Limb (tissue), 2 donors: ENCODE results near the gene MGAT2.
A peak's percentile ranks its signal among the peaks of the same experiment; 100 is the strongest.
"Not testable (repeated sequence)": the region's sequence is repeated elsewhere in the genome, so short reads cannot be mapped to it uniquely, and the experiment has no call there.

Experiments
- DNase-seq, 2 donors: peaks; one replicate each; pipeline ENCODE4 v3.0.0-alpha.2; 2016; ENCODE audit errors: extremely low spot score in 2 of 2

The MGAT2 gene

GRCh38 chr14:49612251-49612650, 8.3 kb upstream of the MGAT2 start:
- no peak for DNase-seq

DNA sequence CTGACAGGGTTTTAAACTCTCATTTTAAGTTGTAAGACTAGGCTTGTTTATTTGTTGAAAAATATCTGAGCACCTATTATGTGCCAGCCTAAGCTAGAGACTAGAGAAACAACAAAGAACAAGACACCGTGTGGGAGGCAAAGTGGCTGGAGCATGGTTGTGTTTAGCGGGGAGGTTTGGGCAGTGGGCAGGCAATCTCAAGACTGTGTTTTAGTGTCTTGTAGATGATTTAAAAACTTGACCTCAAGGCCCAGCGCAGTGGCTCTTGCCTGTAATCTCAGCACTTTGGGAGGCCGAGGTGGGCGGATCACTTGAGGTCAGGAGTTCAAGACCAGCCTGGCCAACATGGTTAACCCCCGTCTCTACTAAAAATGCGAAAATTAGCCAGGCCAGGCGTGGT, 7.9 kb upstream of the MGAT2 start:
- DNase-seq = no peak

- DNase-seq = no peak
These were observed 6.4 kb upstream of the MGAT2 start for GRCh38 chr14:49614196-49614595.

DNA sequence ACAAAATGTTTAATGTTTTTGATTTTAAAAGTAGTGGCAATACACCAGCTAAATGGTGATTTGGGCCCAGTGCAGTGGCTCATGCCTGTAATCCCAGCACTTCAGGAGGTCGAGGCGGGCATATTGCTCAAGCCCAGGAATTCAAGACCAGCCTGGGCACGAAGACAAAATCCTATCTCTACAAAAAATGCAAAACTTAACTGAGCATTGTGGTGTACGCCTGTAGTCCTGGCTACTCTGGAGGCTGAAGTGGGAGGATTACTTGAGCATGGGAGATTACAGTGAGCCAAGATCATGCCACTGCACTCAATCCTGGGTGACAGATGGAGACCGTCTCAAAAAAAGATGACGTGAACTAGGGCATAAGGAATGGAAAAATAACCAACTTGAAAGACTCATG, 4.8 kb upstream of the MGAT2 start:
- no peak for DNase-seq

GRCh38 chr14:49617852-49618519, 2.6 kb upstream of the MGAT2 start:
- no peak for DNase-seq

DNA sequence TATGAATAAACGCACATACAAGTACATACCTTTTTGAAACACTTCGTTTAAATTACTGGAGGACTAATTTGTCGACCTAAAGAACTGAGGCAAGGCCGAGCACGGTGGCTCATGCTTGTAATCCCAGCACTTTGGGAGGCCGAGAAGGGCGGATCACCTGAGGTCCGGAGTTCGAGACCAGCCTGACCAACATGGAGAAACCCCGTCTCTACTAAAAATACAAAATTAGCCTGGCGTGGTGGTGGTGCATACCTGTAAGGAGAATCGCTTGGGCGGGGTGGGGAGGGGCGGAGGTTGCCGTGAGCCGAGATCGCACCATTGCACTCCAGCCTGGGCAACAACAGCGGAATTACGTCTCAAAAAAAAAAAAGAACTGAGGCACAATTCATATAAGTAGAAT, 1.3 kb upstream of the MGAT2 start:
- DNase-seq = not testable (repeated sequence)

DNA sequence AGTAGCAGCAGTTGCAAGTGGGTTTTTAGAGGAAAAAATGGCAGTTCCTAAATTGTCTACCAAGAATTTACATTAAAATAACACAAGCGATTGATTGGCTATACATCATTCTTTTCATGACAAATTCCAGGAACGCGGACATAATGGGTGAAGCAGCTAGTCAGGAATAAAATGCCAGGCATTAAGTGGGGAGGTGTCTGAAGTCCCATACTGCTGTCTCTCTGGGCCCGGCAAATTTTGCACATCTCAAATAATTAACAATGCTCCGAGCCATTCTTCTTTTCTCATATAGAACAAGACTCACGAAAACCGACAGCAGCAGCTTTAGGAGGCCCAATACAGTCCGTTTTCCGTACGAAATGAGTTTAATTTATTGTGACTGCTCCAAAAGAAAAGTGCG, 869 bp upstream of the MGAT2 start:
- DNase-seq = no peak

GRCh38 chr14:49621114-49621881, 699 bp downstream of the MGAT2 start:
- DNase-seq = peak in 1 of 2 donors; percentile 84

- DNase-seq = no peak
These were observed 1.5 kb downstream of the MGAT2 start for GRCh38 chr14:49622022-49622607.

DNA sequence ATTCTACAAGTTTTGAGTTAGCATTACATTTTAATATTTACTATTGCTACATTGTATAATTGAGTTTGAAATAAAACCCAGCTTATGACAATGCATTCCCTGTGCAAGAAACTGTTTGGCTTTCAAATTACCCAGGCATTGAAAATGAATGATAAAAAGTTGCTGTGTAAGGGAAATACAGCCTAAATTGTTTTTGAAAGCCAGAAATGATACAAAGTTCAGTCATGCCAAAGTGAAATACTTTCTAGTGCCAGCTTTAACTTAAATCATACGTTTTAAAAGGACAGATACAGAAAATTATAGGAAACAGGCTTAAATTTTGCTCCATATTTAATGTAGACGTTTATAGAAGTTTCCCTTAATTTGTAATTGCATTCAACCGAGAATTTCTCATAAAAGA, 2.8 kb downstream of the MGAT2 start:
- no peak for DNase-seq

- no peak for DNase-seq
These were observed 3.6 kb downstream of the MGAT2 start for GRCh38 chr14:49623941-49624839.

DNA sequence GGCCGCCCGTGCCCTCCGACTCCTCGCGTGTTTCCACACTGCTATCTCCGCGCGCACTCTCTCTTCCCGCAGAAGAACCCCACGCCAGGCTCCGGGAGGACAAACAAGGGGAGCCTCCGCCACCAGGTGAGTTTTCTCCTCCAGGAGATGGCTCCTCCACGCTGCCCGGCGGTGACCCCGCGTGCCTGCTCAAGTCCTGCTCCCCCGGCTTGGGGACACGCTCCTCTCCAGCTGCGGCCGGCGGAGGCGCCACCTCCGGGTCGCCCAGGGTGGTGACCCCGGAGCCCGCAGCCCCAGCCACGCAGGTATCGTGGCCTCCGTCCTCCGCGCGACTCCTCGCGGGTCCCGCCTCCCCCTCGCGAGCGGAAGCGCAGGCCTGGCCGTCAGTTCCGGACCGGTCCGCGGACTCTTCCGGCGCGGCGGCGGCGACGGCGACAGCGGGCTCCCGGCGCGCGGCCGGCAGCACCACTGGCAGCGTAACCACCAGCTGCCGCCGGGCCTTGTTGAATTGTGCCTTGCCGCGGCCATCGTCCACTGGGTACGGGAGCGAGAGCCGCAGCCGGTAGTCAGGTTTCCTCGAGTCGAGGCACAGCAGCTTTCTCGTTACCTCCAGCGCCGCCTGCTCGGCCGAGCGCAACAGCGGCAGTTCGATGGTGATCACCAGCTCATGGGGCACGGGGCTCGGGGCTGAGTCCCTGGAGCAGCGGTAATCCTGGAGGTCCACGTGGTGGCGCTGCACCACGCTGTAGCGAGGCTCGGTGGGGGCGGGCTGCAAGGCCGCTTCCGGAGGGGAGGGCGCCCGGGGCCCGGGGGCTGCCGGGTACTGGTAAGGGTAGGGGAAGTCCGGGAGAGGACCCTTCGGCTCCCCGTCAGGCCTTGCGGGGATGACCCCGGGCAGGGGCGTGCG, 13.3 kb downstream of the MGAT2 start:
- peak; percentile 96 to 97 for DNase-seq

DNA sequence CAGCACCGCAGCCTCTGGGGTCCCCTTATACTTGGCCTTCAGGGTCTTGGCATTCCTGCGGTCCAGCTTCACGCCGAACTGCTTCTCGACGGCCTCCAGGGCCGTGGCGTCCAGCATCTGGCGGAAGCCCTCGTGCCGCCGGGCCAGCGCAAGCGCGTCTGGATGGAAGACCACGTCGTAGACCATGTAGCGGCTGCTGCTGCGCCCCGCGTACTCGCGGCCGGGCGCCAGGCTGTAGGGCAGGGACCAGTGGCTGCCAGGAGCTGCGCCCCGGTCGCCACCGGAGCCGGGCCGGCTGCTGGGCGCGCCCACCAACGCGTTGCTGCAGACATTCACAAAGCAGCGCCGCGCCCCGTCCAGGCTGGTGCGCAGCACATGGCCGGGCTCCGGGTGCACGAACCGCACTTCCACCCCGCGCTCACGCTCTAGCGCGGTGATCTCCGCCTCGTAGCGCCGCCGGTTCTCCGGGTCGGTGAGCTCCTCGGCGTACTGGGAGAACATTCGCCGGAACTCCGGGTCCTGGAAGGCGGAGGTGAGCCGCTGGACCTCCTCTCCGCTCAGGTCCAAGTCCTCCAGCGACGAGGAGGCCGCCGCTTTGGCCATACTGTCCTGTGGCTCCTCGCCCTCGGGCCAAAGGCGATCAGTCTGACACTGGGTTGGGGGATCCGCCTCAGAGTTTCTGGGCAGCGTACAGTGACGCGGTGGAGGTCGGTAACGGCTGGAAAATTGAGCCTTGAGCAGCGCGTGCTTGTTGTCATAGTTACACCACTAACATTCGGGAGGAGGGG, 14.1 kb downstream of the MGAT2 start, which contains the start of gene DNAAF2:
DNAAF2 (minus strand) TSS at position 698 of the 788 bp plus-strand sequence; CDS start at position 603, 95 bp downstream.
- peak; percentile 64 to 80 for DNase-seq

DNA sequence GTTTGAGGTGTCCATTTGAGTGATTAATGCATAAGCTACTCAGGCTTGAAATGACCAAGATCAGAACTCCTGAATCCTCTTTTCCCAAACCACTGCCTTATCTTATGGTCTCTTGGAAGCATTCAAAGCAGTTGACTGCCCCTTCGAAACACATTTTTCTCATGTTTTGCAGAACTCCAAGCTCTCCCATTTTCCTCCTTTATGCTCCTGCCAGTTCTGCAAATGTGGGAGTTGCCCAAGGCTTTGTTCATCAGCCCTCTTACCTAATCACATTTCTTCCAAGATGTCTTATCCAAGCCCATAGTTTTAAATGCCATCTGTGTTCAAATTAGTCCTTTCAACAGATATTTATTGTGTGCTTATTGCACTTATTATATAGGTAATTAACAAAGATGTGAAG, 16.3 kb downstream of the MGAT2 start:
- no peak for DNase-seq

- no peak for DNase-seq
These were observed 17.0 kb downstream of the MGAT2 start for GRCh38 chr14:49637534-49638078.

- DNase-seq = no peak
These were observed 20.2 kb downstream of the MGAT2 start for GRCh38 chr14:49640540-49641417.

- DNase-seq = no peak
These were observed 21.1 kb downstream of the MGAT2 start for GRCh38 chr14:49641697-49642129.

- DNase-seq = no peak
These were observed 21.6 kb downstream of the MGAT2 start for GRCh38 chr14:49642163-49642562.
